Heart left ventricle (tissue), 13 donors: ENCODE data around the gene MMAB.

Experiments used
- POLR2A ChIP-seq, 2 donors: fragments of 450-650 bp; IDR thresholded peaks; one replicate each; pipeline ENCODE4 v1.6.1; 2017; ENCODE audit warnings: antibody characterized with exemption in 2 of 2, mild to moderate bottlenecking in 2 of 2, moderate library complexity in 2 of 2
- TF ChIP-seq, protein P1 (sequence below), 12 donors: fragments of 200-600 bp; sonication (generic) in 4 of 12; IDR thresholded peaks; one replicate each; pipeline versions ENCODE4 v1.5.0 to v1.8.0; 2018 to 2022; ENCODE audit warnings: antibody characterized with exemption in 12 of 12, mild to moderate bottlenecking in 5 of 12
- donor health status: ischemic (EF 13 %, LVEDD 7.1; RV severe dilation, severe dysfunction).
- donor health status: DM: no; HTN: yes; CAD: no.
- donor health status: DM: no; HTN: no; CAD: no.
- donor health status: ischemic (EF 25% LVEDD 6.9; RV normal size, moderate dysfunction).
- donor health status: ischemic (EF 25% LVEDD 5.7; RV mildly dilated, moderate dysfunction).
- donor health status: ischemic (EF 35%, LVEDD 5.7; RV mildly dilated, moderate dysfunction).
- donor health status: nonischemic (EF 11% LVEDD 7.7; RV severe dilation, severe dysfunction).
- donor health status: DM: yes; HTN: yes; CAD: no.
- donor health status: PGD.
- donor health status: ischemic (EF 29% LVEDD 5.4; RV normal size, mild dysfunction).
- donor health status: nonischemic (EF 23%, LVEDD 6.1; RV moderate dilation, normal function).

DNA sequence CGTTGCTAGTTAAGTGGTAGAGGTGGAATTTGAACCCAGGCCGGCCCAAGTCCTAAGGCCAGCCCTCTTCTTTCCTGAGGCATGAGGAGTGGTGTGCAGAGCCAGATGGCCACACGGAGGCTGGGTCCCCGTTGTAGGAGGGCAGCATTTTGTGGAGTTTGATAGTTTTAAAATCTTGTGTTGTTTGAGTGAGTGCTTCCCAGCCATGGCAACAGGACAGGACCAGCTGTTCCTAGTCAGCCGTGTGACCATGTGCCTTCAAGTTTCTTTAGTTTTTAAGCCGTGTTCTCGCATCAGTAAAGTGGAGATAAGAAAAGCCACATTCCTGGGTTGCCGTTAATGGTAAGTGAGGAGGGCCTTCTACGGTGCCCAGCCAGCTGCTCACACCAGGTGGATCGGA lies 51.5 kb downstream of the MMAB start:
- TF ChIP-seq, protein P1, sequence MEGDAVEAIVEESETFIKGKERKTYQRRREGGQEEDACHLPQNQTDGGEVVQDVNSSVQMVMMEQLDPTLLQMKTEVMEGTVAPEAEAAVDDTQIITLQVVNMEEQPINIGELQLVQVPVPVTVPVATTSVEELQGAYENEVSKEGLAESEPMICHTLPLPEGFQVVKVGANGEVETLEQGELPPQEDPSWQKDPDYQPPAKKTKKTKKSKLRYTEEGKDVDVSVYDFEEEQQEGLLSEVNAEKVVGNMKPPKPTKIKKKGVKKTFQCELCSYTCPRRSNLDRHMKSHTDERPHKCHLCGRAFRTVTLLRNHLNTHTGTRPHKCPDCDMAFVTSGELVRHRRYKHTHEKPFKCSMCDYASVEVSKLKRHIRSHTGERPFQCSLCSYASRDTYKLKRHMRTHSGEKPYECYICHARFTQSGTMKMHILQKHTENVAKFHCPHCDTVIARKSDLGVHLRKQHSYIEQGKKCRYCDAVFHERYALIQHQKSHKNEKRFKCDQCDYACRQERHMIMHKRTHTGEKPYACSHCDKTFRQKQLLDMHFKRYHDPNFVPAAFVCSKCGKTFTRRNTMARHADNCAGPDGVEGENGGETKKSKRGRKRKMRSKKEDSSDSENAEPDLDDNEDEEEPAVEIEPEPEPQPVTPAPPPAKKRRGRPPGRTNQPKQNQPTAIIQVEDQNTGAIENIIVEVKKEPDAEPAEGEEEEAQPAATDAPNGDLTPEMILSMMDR (IDR thresholded peaks at IDR 0.05): no peak
- no peak for TF ChIP-seq POLR2A (IDR thresholded peaks at IDR 0.05)
